GM23338 (cell line): ENCODE measurements around the gene TPRKB.
A peak's percentile ranks its signal among the peaks of the same experiment; 100 is the strongest.
"Not testable (repeated sequence)": the region's sequence is repeated elsewhere in the genome, so short reads cannot be mapped to it uniquely, and the experiment has no call there.

Source experiments
- CREB1 ChIP-seq: fragments of 250-450 bp; sonication (Bioruptor Pico); IDR thresholded peaks from 2 replicates; pipeline ENCODE4 v1.5.0; 2020; ENCODE audit warnings: low read depth, mild to moderate bottlenecking, moderate library complexity
- CTCF ChIP-seq, 2 experiments: fragments of 200-600 bp in 1 of 2; sonication (generic) in 1 of 2; conservative IDR thresholded peaks; 2 replicates each; pipeline versions ENCODE4 v1.5.1 to v1.6.1; 2016 to 2017; ENCODE audit warnings: antibody characterized with exemption in 2 of 2, low read depth in 2 of 2, mild to moderate bottlenecking in 2 of 2, moderate library complexity in 1 of 2
- ETS1 ChIP-seq: IDR thresholded peaks from 2 replicates; pipeline ENCODE4 v1.6.1; 2016; ENCODE audit warnings: antibody characterized with exemption
- EZH2 ChIP-seq: fragments of 200-600 bp; sonication (generic); IDR thresholded peaks from one replicate; pipeline ENCODE4 v1.8.0; 2017; ENCODE audit warnings: antibody characterized with exemption, mild to moderate bottlenecking, low read depth; ENCODE audit not compliant: unreplicated experiment
- EZH2phosphoT487 ChIP-seq: fragments of 200-600 bp; sonication (generic); IDR thresholded peaks from one replicate; pipeline ENCODE4 v1.8.1; 2018; ENCODE audit warnings: antibody characterized with exemption; ENCODE audit not compliant: unreplicated experiment
- JUNB ChIP-seq: IDR thresholded peaks from one replicate; pipeline ENCODE4 v1.6.1; 2016; ENCODE audit warnings: antibody characterized with exemption; ENCODE audit not compliant: unreplicated experiment
- POLR2AphosphoS5 ChIP-seq: IDR thresholded peaks from 2 replicates; pipeline ENCODE4 v1.6.1; 2016; ENCODE audit warnings: antibody characterized with exemption, low read depth
- REST ChIP-seq: IDR thresholded peaks from one replicate; pipeline ENCODE4 v1.6.1; 2018; ENCODE audit warnings: antibody characterized with exemption; ENCODE audit not compliant: unreplicated experiment
- ZNF331 ChIP-seq: fragments of 250-450 bp; sonication (Bioruptor Pico); IDR thresholded peaks from 2 replicates; pipeline ENCODE4 v1.5.0; 2020; ENCODE audit warnings: low read depth, mild to moderate bottlenecking, moderate library complexity

GRCh38 chr2:73679951-73680571 lies 57.1 kb downstream of the TPRKB start:
- not testable (repeated sequence) for TF ChIP-seq ZNF331 (CRISPR knock-in tag); REST; POLR2AphosphoS5; CREB1 (CRISPR knock-in tag); EZH2phosphoT487; EZH2; JUNB; ETS1
- peak; percentile 62 to 72 for TF ChIP-seq CTCF (conservative IDR thresholded peaks at IDR 0.05; ENCODE audit: low read depth in 2 of 2)
